ENCODE measurements around the gene RTN4.

Gene RTN4

DNA sequence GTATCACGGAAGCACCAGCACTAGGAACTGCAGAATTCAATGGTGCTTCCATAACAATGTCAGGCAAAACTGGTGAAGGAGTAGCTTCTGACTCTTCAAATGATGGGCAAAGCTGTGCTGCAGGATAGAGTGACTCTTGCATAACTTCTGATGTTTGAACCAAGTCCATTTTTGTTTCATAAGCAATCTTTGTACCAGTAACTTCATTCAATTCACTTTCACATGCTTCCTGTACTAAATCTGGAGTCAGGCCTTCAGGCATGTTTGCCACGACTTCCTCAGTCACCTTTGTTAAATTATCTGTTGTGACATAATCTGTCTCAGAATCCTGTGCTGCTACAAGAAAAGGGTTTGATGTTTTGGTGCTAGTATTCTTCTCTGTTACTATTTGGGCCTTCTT, 24.0 kb downstream of the RTN4 start:
- peak; percentile 75 for DNase-seq (ENCODE audit: low read depth)
- TF ChIP-seq, protein P1, sequence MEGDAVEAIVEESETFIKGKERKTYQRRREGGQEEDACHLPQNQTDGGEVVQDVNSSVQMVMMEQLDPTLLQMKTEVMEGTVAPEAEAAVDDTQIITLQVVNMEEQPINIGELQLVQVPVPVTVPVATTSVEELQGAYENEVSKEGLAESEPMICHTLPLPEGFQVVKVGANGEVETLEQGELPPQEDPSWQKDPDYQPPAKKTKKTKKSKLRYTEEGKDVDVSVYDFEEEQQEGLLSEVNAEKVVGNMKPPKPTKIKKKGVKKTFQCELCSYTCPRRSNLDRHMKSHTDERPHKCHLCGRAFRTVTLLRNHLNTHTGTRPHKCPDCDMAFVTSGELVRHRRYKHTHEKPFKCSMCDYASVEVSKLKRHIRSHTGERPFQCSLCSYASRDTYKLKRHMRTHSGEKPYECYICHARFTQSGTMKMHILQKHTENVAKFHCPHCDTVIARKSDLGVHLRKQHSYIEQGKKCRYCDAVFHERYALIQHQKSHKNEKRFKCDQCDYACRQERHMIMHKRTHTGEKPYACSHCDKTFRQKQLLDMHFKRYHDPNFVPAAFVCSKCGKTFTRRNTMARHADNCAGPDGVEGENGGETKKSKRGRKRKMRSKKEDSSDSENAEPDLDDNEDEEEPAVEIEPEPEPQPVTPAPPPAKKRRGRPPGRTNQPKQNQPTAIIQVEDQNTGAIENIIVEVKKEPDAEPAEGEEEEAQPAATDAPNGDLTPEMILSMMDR (IDR thresholded peaks at IDR 0.05; ENCODE audit: low read length, missing control alignments): no peak
- no peak overlapping the region for H3K4me3 ChIP-seq (replicated peaks; ENCODE audit: low read depth, low read length)

DNA sequence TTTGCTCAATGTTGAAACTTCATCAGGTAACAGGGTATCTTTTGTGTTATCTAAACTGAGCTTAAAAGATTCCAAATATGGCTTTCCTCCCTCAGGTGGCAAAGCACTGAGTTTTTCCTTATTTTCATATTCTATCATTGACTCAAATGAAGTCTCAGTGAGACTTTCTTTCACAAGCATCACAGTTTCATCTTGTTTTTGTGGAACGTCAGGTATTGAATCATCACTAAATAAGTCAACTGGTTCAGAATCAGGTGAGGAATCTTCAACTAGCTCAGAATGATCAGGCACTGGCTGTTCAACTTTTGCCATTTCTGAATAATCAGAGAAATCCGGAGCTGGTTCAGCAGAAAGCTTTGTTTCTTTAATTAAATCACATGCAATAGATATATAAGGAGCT, 24.6 kb downstream of the RTN4 start:
- TF ChIP-seq, protein P1 (IDR thresholded peaks at IDR 0.05; ENCODE audit: low read length, missing control alignments): no peak
- DNase-seq (ENCODE audit: low read depth): no peak
- no peak overlapping the region for H3K4me3 ChIP-seq (replicated peaks; ENCODE audit: low read depth, low read length)

DNA sequence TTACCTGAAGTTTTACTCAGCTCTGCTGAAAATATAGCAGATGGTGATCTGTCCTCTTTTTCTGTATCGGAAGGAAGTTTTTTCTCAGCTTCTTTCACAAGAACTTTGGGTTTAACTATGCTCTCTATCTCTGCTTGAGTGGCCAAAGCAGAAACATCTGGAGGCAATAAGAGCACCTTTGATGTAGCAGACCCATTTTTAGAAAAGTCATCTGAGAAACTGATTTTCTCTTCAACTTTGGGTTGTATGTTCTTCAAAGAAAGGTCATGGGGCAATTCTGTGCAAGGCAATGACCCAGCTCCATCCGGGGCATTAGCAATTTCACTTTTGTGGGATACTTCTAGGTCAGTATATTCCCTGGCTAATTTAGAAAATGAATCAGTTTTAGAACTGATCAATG, 25.2 kb downstream of the RTN4 start:
- no peak overlapping the region for H3K4me3 ChIP-seq (replicated peaks; ENCODE audit: low read depth, low read length)
- DNase-seq (ENCODE audit: low read depth): no peak
- TF ChIP-seq, protein P1 (IDR thresholded peaks at IDR 0.05; ENCODE audit: low read length, missing control alignments): no peak

DNA sequence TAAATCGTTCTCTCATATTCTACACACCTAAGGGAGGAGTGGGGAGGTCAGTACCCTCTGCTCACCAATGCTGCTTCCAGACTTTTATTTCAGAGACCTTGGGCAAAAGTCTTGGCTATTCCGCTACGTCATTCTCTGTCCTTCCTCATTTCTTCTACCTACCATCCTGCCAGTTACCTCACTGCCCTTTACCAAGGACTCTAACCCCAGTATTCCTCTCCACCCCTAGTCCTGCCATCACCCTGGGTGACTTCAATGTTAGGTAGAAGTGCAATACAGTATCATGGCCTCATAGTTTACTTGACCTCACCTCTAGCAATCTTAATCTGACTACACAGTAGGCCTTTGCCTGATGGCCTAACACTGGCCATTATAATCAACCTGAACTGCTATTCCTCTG, 27.8 kb downstream of the RTN4 start:
- no peak for DNase-seq (ENCODE audit: low read depth)
- no peak overlapping the region for H3K4me3 ChIP-seq (replicated peaks; ENCODE audit: low read depth, low read length)
- TF ChIP-seq, protein P1 (IDR thresholded peaks at IDR 0.05; ENCODE audit: low read length, missing control alignments): no peak

DNA sequence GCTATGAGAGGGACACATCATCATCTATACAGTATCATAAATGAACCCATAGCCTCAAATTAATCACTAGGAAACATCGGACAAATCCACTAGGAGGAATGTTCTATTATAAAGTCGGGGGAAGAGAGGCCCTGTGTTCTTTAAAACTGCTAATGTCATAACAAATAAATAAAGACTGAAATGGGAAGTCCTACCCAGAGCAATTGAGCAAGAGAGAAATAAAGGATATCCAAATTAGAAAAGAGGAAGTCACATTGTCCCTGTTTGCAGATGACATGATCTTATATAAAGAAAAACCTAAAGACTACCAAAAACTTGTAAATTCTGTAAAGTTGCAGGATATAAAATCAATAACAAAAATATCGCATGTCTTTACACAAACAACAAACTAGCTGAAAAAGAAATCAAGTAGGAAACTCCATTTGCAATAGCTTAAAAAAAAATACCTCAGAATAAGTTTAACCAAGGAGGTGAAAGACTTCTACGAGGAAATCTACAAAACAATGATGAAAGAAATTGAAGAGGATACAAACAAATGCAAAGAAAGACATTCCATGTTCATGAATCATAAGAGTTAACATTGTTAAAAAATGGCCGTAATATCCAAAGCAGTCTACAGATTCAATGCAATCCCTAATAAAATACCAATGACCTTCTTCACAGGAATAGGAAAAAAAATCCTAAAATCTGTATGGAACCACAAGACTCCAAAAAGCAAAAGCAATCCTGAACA, 30.6 kb downstream of the RTN4 start:
- TF ChIP-seq, protein P1 (IDR thresholded peaks at IDR 0.05; ENCODE audit: low read length, missing control alignments): no peak
- no peak overlapping the region for H3K4me3 ChIP-seq (replicated peaks; ENCODE audit: low read depth, low read length)
- peak; percentile 54 for DNase-seq (ENCODE audit: low read depth)

DNA sequence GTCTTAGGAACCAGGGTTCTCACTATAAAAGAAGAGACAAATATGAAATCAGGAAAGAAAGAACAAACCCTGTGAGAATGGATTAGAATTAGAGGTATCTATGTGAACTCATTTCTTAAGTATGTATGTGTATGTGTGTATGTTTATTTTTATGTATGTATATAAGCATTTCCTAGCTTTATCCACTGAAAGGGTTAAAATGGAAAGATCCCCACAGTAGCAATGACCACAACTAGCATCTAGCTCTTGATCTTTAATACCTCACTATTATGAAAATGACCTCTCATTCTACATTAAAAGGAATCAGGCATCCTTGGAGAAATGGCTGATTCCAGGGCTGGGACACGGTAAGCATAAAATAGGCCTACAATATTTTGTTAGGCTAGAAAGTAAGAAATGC, 31.6 kb downstream of the RTN4 start:
- DNase-seq (ENCODE audit: low read depth): no peak
- TF ChIP-seq, protein P1 (IDR thresholded peaks at IDR 0.05; ENCODE audit: low read length, missing control alignments): no peak
- no peak overlapping the region for H3K4me3 ChIP-seq (replicated peaks; ENCODE audit: low read depth, low read length)

DNA sequence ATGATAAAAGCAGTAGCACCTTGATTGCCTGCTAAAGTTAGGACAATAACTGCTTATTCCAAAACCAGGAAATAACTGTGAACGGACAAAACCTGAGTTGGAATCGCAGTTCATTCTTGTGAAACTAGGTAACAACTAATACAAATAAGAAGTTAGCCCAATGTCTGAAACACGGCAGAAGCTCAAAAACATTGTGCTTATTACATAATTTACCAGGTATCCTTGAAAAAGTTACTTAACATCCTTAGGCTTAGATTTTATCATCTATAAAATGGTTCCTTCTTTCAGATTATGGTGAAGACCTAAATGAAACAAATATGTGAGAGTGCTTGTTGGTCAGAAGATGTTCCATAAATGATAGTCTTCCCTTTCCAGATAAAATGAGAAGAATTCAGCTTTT, 32.4 kb downstream of the RTN4 start:
- no peak overlapping the region for H3K4me3 ChIP-seq (replicated peaks; ENCODE audit: low read depth, low read length)
- TF ChIP-seq, protein P1 (IDR thresholded peaks at IDR 0.05; ENCODE audit: low read length, missing control alignments): no peak
- no peak for DNase-seq (ENCODE audit: low read depth)

Data from fibroblast of pulmonary artery (primary cell).